OCI-LY1 (cell line): Measurements from ENCODE around the gene RMI1.

Experiments used
- EZH2 ChIP-seq: fragments of 200-600 bp; sonication (generic), shearing (Covaris generic); IDR thresholded peaks from 2 replicates; pipeline ENCODE4 v1.8.0; 2017; ENCODE audit warnings: borderline replicate concordance, mixed run types, mild to moderate bottlenecking, antibody characterized with exemption, low read length, moderate library complexity, mixed read lengths
- TF ChIP-seq, protein P1 (sequence below): fragments of 200-600 bp; sonication (generic), shearing (Covaris generic); IDR thresholded peaks from 2 replicates; pipeline ENCODE4 v1.5.1; 2017; ENCODE audit warnings: mild to moderate bottlenecking, antibody characterized with exemption, low read length, moderate library complexity, mixed read lengths

- TF ChIP-seq, protein P1, sequence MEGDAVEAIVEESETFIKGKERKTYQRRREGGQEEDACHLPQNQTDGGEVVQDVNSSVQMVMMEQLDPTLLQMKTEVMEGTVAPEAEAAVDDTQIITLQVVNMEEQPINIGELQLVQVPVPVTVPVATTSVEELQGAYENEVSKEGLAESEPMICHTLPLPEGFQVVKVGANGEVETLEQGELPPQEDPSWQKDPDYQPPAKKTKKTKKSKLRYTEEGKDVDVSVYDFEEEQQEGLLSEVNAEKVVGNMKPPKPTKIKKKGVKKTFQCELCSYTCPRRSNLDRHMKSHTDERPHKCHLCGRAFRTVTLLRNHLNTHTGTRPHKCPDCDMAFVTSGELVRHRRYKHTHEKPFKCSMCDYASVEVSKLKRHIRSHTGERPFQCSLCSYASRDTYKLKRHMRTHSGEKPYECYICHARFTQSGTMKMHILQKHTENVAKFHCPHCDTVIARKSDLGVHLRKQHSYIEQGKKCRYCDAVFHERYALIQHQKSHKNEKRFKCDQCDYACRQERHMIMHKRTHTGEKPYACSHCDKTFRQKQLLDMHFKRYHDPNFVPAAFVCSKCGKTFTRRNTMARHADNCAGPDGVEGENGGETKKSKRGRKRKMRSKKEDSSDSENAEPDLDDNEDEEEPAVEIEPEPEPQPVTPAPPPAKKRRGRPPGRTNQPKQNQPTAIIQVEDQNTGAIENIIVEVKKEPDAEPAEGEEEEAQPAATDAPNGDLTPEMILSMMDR = no peak
- no peak for TF ChIP-seq EZH2
Observed at GRCh38 chr9:83986765-83987401, 6.3 kb downstream of the RMI1 start.
